Adrenal gland (tissue), 5 donors: ENCODE measurements around the gene UTF1.

Source experiments
- POLR2A ChIP-seq, 2 donors: fragments of 450-650 bp; IDR thresholded peaks; one replicate each; pipeline ENCODE4 v1.6.1; 2017; ENCODE audit warnings: antibody characterized with exemption in 2 of 2, mild to moderate bottlenecking in 2 of 2, moderate library complexity in 1 of 2
- TF ChIP-seq, protein P1 (sequence below), 6 experiments: fragments of 450-650 bp in 4 of 6; fragments of 200-600 bp in 2 of 6; sonication (generic) in 1 of 6; IDR thresholded peaks; 1 replicate in 5 of 6; 2 replicates in 1 of 6; pipeline versions ENCODE4 v1.5.1 to v1.8.0; 2016 to 2021; ENCODE audit warnings: antibody characterized with exemption in 6 of 6, mild to moderate bottlenecking in 2 of 6, moderate library complexity in 1 of 6
- donor health status: DM: no; HTN: no; CAD: no.

DNA sequence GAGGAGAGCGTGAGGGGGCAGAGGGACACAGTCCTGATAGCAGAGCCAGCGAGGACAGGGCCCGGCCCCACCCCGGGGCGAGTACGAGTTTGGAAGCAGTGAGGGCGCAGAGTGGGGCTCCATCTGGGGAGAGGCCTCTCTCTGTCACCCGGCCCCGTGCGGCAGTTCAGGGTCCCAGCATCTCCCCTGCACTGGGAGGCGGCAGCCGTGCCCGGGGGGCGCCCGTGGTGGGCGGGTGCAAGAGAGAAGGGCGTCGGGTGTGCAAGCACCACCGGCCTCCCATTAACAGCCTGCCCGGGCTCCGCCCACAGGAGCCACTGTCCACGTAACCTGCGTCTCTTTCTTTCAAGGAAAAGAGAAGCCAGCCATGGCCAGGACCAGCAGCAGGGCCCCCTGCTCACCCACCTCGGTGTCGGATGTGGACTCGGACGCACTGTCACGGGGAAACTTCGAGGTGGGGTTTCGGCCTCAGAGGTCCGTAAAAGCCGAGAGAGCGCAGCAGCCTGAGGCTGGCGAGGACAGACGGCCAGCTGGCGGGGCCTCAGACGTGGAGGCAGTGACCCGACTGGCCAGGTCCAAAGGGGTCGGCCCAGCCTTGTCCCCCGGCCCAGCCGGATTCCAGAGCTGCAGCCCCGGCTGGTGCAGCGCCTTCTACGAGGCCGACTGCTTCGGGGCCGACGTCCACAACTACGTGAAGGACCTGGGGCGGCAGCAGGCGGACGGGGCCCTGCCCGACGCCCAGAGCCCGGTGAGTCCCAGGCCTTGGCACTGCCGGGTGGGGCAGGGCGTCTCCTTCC lies 28.7 kb upstream of the UTF1 start:
- TF ChIP-seq, protein P1, sequence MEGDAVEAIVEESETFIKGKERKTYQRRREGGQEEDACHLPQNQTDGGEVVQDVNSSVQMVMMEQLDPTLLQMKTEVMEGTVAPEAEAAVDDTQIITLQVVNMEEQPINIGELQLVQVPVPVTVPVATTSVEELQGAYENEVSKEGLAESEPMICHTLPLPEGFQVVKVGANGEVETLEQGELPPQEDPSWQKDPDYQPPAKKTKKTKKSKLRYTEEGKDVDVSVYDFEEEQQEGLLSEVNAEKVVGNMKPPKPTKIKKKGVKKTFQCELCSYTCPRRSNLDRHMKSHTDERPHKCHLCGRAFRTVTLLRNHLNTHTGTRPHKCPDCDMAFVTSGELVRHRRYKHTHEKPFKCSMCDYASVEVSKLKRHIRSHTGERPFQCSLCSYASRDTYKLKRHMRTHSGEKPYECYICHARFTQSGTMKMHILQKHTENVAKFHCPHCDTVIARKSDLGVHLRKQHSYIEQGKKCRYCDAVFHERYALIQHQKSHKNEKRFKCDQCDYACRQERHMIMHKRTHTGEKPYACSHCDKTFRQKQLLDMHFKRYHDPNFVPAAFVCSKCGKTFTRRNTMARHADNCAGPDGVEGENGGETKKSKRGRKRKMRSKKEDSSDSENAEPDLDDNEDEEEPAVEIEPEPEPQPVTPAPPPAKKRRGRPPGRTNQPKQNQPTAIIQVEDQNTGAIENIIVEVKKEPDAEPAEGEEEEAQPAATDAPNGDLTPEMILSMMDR (IDR thresholded peaks at IDR 0.05): no peak
- no peak for TF ChIP-seq POLR2A (IDR thresholded peaks at IDR 0.05)
